ENCODE data around the gene GZMA. TPM values are rescaled to one million over a fixed set of nuclear protein-coding genes. Genes with fewer than 3 reads are reported as not detected.
"Not testable (repeated sequence)": the region's sequence is repeated elsewhere in the genome, so short reads cannot be mapped to it uniquely, and the experiment has no call there.

Gene GZMA
- total RNA-seq, 4 donors from 2014 or later: 0.96 to 4.8 (median 1.8) TPM; not detected in 1

GRCh38 chr5:55070968-55071367 lies 31.5 kb upstream of the GZMA start:
- ATAC-seq (ENCODE audit: low FRiP score) (no peak), DNase-seq (ENCODE audit: low spot score) (no peak)
- TF ChIP-seq, protein P1, sequence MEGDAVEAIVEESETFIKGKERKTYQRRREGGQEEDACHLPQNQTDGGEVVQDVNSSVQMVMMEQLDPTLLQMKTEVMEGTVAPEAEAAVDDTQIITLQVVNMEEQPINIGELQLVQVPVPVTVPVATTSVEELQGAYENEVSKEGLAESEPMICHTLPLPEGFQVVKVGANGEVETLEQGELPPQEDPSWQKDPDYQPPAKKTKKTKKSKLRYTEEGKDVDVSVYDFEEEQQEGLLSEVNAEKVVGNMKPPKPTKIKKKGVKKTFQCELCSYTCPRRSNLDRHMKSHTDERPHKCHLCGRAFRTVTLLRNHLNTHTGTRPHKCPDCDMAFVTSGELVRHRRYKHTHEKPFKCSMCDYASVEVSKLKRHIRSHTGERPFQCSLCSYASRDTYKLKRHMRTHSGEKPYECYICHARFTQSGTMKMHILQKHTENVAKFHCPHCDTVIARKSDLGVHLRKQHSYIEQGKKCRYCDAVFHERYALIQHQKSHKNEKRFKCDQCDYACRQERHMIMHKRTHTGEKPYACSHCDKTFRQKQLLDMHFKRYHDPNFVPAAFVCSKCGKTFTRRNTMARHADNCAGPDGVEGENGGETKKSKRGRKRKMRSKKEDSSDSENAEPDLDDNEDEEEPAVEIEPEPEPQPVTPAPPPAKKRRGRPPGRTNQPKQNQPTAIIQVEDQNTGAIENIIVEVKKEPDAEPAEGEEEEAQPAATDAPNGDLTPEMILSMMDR (IDR thresholded peaks at IDR 0.05): no peak

GRCh38 chr5:55071413-55071812 lies 31.0 kb upstream of the GZMA start:
- TF ChIP-seq, protein P1 (IDR thresholded peaks at IDR 0.05): no peak
- no peak for DNase-seq (ENCODE audit: low spot score)

DNA sequence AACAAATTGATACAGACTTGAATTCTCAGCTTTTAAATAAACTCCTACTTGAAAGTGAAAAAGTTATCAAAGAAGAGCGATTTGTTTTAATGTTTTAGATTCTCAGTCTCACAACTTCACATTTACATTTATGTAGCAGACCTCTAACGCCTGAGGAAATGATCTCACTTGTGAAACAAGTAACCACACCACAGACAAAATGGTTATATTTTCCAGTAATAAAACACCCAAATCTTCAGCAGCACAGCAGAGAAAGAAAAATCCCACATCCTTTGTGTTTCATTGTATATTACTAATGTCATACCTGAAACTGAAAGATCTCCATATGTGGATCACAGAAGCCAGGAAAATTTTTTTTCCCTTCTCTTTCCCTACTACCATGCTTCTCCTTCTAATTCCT lies 29.8 kb upstream of the GZMA start:
- ATAC-seq (ENCODE audit: low FRiP score) (no peak), DNase-seq (ENCODE audit: low spot score) (no peak)
- TF ChIP-seq, protein P1 (IDR thresholded peaks at IDR 0.05): no peak

More at GRCh38 chr5:55071413-55071812, 31.0 kb upstream of the GZMA start:
- ATAC-seq (ENCODE audit: low FRiP score): no peak

- no peak for ATAC-seq (ENCODE audit: low FRiP score)
- DNase-seq (ENCODE audit: low spot score): no peak
- TF ChIP-seq, protein P1 (IDR thresholded peaks at IDR 0.05): no peak
Measured at GRCh38 chr5:55073211-55073610, 29.2 kb upstream of the GZMA start.

- TF ChIP-seq, protein P1 (IDR thresholded peaks at IDR 0.05): no peak
- ATAC-seq (ENCODE audit: low FRiP score) (no peak), DNase-seq (ENCODE audit: low spot score) (no peak)
Measured at GRCh38 chr5:55081541-55081940, 20.9 kb upstream of the GZMA start.

- not testable (repeated sequence) for ATAC-seq (ENCODE audit: low FRiP score); DNase-seq (ENCODE audit: low spot score)
Measured at GRCh38 chr5:55089301-55089700, 13.1 kb upstream of the GZMA start.

GRCh38 chr5:55091011-55091410 lies 11.4 kb upstream of the GZMA start:
- not testable (repeated sequence) for DNase-seq (ENCODE audit: low spot score); ATAC-seq (ENCODE audit: low FRiP score)

- DNase-seq (ENCODE audit: low spot score) (no peak), ATAC-seq (ENCODE audit: low FRiP score) (no peak)
- TF ChIP-seq, protein P1 (IDR thresholded peaks at IDR 0.05): no peak
Measured at GRCh38 chr5:55096182-55096581, 6.3 kb upstream of the GZMA start.

All from omental fat pad (tissue), 4 donors.